Measurements from ENCODE around the gene TNFRSF4.

The TNFRSF4 gene

DNA sequence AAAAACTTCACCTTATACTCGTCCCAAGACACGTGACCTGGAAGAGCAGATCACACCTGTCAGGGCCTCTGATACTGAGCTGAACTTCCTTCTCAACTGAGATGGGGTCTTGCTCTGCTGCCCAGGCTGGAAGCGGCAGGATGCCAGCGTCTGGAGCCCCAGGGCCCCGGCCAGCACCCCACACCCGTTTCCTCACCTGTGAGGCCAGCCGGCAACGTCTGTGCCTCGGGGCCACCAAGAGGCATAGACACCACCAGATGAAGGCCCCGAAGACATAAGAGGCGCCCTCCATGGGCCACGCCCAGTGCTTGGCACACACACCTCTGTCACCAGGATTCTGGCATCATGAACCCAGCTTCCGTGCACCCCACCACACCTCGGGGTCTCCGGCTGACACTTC, 9.4 kb upstream of the TNFRSF4 start:
- H3K27me3 ChIP-seq (ENCODE audit: insufficient read depth, low read length): no peaks in the 10 kb centered on the region
- H3K36me3 ChIP-seq (ENCODE audit: insufficient read depth, low read length): peaks cover 56% of the 10 kb centered on the region
- WGBS: 96% methylated on average over 15 of the region's 15 CpGs
- no peaks in the 10 kb centered on the region for H3K9me3 ChIP-seq (ENCODE audit: insufficient read depth, low read depth, low read length)
- no peak overlapping the region for H3K9ac ChIP-seq (ENCODE audit: low read depth, low read length)
- no peaks in the 10 kb centered on the region for H3K4me1 ChIP-seq (ENCODE audit: insufficient read depth, low read length)
- no peak overlapping the region for H3K4me3 ChIP-seq (ENCODE audit: low read length)
- H3K27ac ChIP-seq (ENCODE audit: low read depth, low read length): no peak overlapping the region

DNA sequence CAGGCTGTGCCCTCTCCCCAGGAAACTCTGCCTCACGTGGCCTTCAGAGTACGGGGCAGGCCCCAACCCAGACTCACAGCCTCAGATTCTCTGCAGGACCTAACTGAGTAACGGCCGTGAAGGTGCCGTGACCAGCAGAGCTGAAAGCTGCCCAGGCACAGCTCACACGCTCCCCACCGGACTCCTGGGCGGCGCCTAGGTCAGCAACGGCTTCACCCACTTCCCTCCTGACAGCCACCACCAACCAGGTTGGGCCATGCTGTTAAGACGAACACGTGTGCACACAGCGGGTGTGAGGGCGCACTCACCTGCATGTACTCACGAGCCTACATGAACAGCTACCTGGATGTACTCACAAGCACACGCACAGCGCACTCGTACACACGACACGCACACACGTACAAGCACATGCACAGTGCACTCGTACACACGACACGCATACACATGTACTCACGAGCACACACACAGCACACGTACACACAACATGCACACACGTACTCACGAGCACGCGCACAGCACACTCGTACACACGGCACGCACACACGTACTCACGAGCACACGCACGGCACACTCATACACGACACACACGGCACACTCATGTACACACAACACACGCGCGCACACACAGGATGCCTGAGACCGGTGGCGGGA, 8.7 kb upstream of the TNFRSF4 start:
- no peak overlapping the region for H3K27ac ChIP-seq (ENCODE audit: low read depth, low read length)
- 96% methylated on average over 44 of the region's 44 CpGs for WGBS
- no peaks in the 10 kb centered on the region for H3K4me1 ChIP-seq (ENCODE audit: insufficient read depth, low read length)
- H3K9ac ChIP-seq (ENCODE audit: low read depth, low read length): no peak overlapping the region
- H3K36me3 ChIP-seq (ENCODE audit: insufficient read depth, low read length): peaks cover 54% of the 10 kb centered on the region
- H3K4me3 ChIP-seq (ENCODE audit: low read length): no peak overlapping the region
- no peaks in the 10 kb centered on the region for H3K9me3 ChIP-seq (ENCODE audit: insufficient read depth, low read depth, low read length)
- no peaks in the 10 kb centered on the region for H3K27me3 ChIP-seq (ENCODE audit: insufficient read depth, low read length)

DNA sequence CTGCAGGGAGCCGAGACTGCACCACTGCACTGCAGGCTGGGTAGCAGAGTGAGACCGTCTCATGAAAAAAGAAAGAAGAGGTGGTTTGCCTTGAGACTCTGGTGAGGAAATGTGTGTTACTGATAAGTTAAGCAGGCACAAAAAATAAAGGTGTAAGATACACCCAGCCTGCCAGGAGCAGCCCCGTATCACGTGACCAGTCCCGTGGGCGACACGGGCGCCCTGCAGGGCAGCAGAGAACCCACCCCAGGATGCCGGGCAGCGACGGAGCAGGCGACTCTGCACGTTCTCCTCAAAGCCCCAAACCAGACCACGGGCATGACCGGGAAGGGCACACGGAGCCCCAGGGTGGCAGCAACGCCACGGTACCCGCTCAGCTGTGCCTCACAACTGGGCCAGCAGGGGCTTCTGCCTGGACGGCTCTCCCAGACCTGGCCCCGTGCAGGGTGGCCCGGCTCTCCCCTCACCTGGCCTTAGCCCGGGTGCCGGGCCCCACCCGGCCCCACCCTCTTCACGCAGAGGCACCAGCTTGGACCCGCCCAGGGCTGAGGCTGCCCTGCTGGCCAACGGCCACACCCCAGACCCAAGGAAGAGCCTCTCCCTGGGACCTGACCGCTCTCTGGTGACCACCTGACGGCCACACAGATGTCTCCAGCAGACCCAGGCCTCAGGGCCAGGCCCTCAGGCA, 8.1 kb upstream of the TNFRSF4 start:
- no peak overlapping the region for H3K9ac ChIP-seq (ENCODE audit: low read depth, low read length)
- H3K27ac ChIP-seq (ENCODE audit: low read depth, low read length): no peak overlapping the region
- 95% methylated on average over 30 of the region's 30 CpGs for WGBS
- no peaks in the 10 kb centered on the region for H3K4me1 ChIP-seq (ENCODE audit: insufficient read depth, low read length)
- no peak overlapping the region for H3K4me3 ChIP-seq (ENCODE audit: low read length)
- no peaks in the 10 kb centered on the region for H3K27me3 ChIP-seq (ENCODE audit: insufficient read depth, low read length)
- no peaks in the 10 kb centered on the region for H3K9me3 ChIP-seq (ENCODE audit: insufficient read depth, low read depth, low read length)
- peaks cover 56% of the 10 kb centered on the region for H3K36me3 ChIP-seq (ENCODE audit: insufficient read depth, low read length)

DNA sequence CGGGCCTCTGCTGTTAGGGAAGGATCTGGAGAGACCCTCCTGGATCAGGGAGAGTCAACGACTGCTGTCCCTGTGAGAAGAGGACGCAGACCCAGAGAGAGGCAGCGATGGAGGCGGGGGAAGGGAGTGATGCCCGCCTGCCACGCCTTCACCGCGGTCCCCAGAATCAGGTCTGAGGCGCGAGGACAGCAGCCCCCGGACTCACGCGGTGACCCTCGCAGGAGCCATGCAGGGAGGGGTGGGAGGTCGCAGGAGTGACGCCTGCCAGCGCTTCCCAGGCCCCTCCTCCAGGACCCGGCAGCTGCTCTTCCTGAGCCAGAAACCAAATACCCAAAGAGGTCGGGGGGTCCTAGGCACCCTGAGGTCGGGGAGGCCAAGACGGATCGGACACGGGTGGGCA, 6.2 kb upstream of the TNFRSF4 start:
- no peaks in the 10 kb centered on the region for H3K4me1 ChIP-seq (ENCODE audit: insufficient read depth, low read length)
- WGBS: 95% methylated on average over 24 of the region's 24 CpGs
- H3K27me3 ChIP-seq (ENCODE audit: insufficient read depth, low read length): no peaks in the 10 kb centered on the region
- peaks cover 52% of the 10 kb centered on the region for H3K36me3 ChIP-seq (ENCODE audit: insufficient read depth, low read length)
- no peak overlapping the region for H3K4me3 ChIP-seq (ENCODE audit: low read length)
- H3K9me3 ChIP-seq (ENCODE audit: insufficient read depth, low read depth, low read length): no peaks in the 10 kb centered on the region
- H3K27ac ChIP-seq (ENCODE audit: low read depth, low read length): no peak overlapping the region
- H3K9ac ChIP-seq (ENCODE audit: low read depth, low read length): no peak overlapping the region

DNA sequence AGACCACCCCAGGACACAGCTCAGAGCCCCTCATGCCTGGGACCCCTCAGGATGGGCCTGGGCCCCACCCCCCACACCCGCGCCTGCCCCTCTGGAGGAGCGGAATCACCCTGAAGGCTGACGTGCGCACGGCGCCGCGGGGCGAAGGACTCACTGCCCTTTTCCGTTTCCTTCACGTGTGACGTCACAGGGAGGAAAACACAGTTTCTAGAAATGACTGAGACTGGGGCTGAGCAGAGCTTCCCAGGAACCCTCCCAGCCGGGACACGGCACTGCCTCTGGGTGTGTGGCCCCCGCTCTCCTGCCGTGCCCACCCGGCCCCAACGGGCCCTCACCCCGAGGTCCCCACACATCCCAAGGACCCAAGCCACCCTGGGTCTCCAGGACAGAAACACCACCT, 5.4 kb upstream of the TNFRSF4 start:
- Histone ChIP-seq H3K27ac (ENCODE audit: low read depth, low read length) (no peak overlapping the region), H3K4me1 (ENCODE audit: insufficient read depth, low read length) (no peaks in the 10 kb centered on the region), H3K27me3 (ENCODE audit: insufficient read depth, low read length) (no peaks in the 10 kb centered on the region), H3K9ac (ENCODE audit: low read depth, low read length) (no peak overlapping the region), H3K4me3 (ENCODE audit: low read length) (no peak overlapping the region), H3K9me3 (ENCODE audit: insufficient read depth, low read depth, low read length) (no peaks in the 10 kb centered on the region), H3K36me3 (ENCODE audit: insufficient read depth, low read length) (peaks cover 45% of the 10 kb centered on the region)
- WGBS: 97% methylated on average over 20 of the region's 20 CpGs

DNA sequence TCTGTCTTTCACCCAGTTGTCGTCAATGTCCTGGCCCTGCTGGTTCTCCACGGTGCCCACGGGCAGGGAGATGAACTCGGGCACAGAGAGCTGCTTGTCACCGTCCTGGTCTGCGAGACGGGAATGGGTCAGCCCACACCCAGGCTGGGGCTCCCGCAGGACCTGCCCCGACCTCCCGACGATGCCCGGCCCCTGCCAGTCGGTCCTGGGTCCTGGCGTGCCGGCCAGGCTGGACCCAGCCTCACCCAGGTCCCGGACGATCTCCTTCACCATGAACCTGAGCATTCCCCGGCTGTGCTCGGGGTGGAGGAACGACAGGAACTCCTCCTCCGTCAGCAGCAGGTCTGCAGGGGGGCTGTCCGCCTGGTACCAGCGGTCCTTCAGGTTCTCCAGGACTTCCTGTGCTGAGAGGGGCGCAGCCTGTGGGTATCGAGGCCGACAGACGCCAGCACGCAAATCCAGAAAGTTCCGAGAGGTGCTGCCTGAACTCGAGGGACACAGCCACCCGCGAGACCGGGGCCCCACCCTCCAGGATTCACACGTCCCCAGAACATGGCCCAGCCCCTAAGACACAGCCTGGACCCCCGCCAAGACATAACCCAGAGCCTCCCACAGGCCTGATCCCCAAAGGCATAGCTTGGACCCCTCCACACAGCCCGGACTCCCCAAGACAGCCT, 4.7 kb upstream of the TNFRSF4 start:
- no peak overlapping the region for H3K27ac ChIP-seq (ENCODE audit: low read depth, low read length)
- peaks cover 41% of the 10 kb centered on the region for H3K36me3 ChIP-seq (ENCODE audit: insufficient read depth, low read length)
- no peak overlapping the region for H3K9ac ChIP-seq (ENCODE audit: low read depth, low read length)
- no peak overlapping the region for H3K4me3 ChIP-seq (ENCODE audit: low read length)
- H3K4me1 ChIP-seq (ENCODE audit: insufficient read depth, low read length): no peaks in the 10 kb centered on the region
- H3K27me3 ChIP-seq (ENCODE audit: insufficient read depth, low read length): no peaks in the 10 kb centered on the region
- H3K9me3 ChIP-seq (ENCODE audit: insufficient read depth, low read depth, low read length): no peaks in the 10 kb centered on the region
- 94% methylated on average over 36 of the region's 36 CpGs for WGBS

DNA sequence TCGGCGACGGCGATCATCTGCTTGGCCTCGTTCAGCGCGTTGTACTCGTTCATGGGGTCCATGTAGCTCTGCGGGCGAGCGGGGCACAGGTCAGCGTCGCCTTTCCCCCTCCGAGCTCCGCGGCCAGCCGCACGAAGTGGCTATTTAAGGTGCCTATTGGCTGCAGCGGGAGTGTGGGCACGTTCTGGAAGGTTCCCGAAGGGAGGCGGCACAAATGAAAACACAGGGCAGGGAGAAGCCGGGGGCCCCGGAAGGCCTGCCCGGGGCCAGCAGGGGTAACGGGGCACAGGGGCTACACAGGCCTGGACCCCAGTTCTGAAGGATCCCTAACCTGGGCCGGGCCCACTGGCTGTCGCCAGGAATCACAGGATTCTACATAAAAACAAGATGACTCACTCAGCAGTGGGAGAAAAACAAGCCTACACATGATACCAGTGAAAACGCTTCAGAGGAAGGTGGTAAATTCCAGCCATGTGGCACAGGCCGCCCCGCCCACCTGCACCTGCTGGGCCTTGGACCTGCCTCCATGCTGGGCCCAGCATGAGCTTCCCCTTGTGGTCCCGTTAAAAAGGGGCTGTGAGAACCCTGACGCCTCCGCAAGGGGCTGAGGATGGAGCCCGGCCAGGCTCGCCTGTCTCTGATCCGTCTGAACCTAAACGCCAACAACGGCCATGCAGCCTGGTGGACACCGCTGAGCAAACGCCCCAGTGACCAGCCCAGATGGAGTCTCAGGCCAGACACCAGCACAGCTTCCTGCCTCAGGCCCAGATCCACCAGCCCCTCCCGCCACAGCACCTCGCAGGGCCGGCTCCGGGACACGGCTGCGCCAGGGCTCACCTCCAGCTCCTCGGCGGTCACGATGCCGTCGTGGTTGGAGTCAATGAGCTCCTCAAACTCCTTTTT, 3.9 kb upstream of the TNFRSF4 start:
- H3K27me3 ChIP-seq (ENCODE audit: insufficient read depth, low read length): no peaks in the 10 kb centered on the region
- H3K36me3 ChIP-seq (ENCODE audit: insufficient read depth, low read length): peaks cover 34% of the 10 kb centered on the region
- no peaks in the 10 kb centered on the region for H3K9me3 ChIP-seq (ENCODE audit: insufficient read depth, low read depth, low read length)
- H3K9ac ChIP-seq (ENCODE audit: low read depth, low read length): no peak overlapping the region
- no peaks in the 10 kb centered on the region for H3K4me1 ChIP-seq (ENCODE audit: insufficient read depth, low read length)
- 92% methylated on average over 52 of the region's 52 CpGs for WGBS
- no peak overlapping the region for H3K4me3 ChIP-seq (ENCODE audit: low read length)
- H3K27ac ChIP-seq (ENCODE audit: low read depth, low read length): no peak overlapping the region

DNA sequence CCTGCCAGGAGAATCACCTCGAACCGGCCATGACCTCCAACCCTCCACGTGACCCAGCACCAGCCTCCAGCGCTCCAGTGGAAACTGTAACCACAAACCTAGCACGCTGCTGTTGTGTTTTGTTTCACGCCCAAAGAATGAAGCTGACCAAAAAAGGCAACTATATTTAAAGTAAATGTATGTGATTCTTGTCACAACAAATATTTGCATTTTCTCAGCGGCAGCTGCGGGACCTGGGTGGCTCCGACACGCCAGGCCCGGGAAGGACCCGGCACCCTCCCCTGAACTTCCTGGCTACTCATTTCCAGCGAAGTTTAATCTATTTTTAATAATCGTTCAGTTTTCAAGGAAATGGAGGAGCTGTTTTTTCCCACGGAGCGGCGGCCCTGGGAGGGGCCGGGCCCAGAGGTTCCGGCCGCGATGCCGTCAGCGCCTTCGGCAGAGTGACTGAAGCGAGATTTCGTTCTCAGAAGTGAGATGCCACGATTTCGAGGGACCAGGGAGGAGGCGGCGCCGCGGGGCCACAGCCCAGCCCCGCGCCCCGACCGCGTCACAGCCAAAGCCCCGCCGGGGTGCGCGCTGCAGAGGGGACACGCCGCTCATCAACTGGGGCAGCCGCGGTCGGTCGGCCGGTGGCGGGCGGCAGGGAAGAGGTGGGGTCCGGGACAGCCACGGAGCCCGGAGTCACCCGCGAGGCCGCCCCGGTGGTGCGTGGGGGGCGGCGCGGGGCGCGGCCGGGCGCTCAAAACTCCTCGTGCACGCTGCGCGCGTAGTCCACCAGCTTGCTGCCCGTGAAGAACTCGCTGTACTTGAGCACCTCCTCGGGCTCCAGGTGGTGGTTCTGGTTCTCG, 3.0 kb upstream of the TNFRSF4 start:
- no peaks in the 10 kb centered on the region for H3K9me3 ChIP-seq (ENCODE audit: insufficient read depth, low read depth, low read length)
- no peak overlapping the region for H3K27ac ChIP-seq (ENCODE audit: low read depth, low read length)
- peaks cover 27% of the 10 kb centered on the region for H3K36me3 ChIP-seq (ENCODE audit: insufficient read depth, low read length)
- no peak overlapping the region for H3K4me3 ChIP-seq (ENCODE audit: low read length)
- no peaks in the 10 kb centered on the region for H3K4me1 ChIP-seq (ENCODE audit: insufficient read depth, low read length)
- 97% methylated on average over 74 of the region's 74 CpGs for WGBS
- H3K27me3 ChIP-seq (ENCODE audit: insufficient read depth, low read length): no peaks in the 10 kb centered on the region
- H3K9ac ChIP-seq (ENCODE audit: low read depth, low read length): no peak overlapping the region

DNA sequence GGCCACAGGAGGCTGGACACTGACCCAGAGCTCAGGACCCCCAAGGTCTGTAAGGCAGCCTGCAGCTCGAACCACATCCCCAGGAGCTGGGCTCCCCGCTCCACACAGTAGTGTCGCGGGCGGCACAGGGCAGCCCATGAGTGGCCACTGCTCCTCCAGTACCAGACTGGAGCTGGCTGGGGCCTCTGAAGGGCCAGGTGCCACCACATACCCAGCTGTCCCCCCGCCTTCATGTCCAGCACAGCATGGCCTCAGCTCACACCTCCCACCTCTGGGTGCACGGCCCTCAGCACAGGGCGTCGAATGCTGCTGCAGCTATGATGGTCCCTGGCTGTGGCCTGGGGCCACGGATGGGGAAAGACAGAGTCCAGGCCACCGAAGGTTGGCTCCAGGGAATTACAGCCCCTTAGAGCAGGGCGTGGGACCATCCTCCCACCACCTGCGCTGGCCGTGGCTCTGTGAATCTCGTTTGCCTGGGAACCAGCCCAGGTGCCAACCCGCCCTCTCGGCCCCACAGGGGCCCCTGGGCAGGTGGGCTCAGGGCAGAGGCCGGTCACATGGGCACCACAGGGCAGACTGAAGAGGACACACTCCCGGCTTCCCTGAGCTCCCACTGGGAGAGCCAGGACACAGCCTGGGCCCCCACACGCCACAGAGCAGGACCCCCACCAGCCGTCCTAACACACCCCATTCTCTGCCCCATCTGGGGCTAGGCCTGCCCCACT, 2.1 kb upstream of the TNFRSF4 start:
- Histone ChIP-seq H3K9me3 (ENCODE audit: insufficient read depth, low read depth, low read length) (no peaks in the 10 kb centered on the region), H3K36me3 (ENCODE audit: insufficient read depth, low read length) (peaks cover 21% of the 10 kb centered on the region), H3K27me3 (ENCODE audit: insufficient read depth, low read length) (no peaks in the 10 kb centered on the region), H3K4me1 (ENCODE audit: insufficient read depth, low read length) (no peaks in the 10 kb centered on the region), H3K27ac (ENCODE audit: low read depth, low read length) (no peak overlapping the region), H3K9ac (ENCODE audit: low read depth, low read length) (no peak overlapping the region), H3K4me3 (ENCODE audit: low read length) (no peak overlapping the region)
- WGBS: 95% methylated on average over 21 of the region's 21 CpGs

DNA sequence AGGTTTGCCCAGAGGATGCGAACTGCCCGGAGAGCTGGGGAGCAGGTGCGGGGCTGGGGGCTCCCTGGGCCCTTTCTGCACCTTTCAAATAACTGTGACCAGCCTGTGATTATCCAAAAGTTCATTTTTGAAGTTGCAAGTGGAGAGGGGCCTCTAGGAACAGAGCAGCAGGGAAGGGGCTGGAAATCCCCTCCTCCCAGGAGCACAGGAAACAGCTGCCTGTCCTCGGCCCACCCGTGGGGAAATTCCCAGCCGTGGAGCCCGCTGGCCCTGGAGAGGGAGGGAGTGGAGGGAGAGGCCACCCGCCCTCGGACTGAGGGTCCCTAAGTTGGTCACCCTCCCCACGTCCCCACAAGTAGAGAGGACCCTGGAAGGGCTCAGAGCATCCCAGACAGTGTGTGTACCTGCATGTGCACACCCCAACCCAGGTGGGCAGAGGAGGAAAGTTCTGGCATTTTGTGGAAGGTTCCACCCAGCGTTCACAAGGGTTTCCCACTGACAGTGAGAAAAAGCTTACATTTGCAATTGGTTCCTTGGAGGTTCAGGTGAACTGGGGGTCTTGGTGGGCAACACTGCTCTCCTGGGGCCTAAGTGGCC, 1.2 kb upstream of the TNFRSF4 start:
- Histone ChIP-seq H3K9ac (ENCODE audit: low read depth, low read length) (no peak overlapping the region), H3K36me3 (ENCODE audit: insufficient read depth, low read length) (peaks cover 21% of the 10 kb centered on the region)

More for the DNA sequence above, 1.2 kb upstream of the TNFRSF4 start:
- no peaks in the 10 kb centered on the region for H3K4me1 ChIP-seq (ENCODE audit: insufficient read depth, low read length)
- no peaks in the 10 kb centered on the region for H3K27me3 ChIP-seq (ENCODE audit: insufficient read depth, low read length)
- 86% methylated on average over 11 of the region's 11 CpGs for WGBS
- no peaks in the 10 kb centered on the region for H3K9me3 ChIP-seq (ENCODE audit: insufficient read depth, low read depth, low read length)
- no peak overlapping the region for H3K27ac ChIP-seq (ENCODE audit: low read depth, low read length)
- H3K4me3 ChIP-seq (ENCODE audit: low read length): no peak overlapping the region
